HL-60/S4 treated with phorbol 12-myristate 13-acetate at 8.2 ng/mL for 4 days and 3 days (cell line): ENCODE measurements around the gene BMP10.

Experiments
- in situ Hi-C: fragments of 300-500 bp; cut with MboI; formaldehyde crosslinking; loops from 2 replicates; pipeline ENCODE4 v1.15.0; 2022; ENCODE audit warnings: low sequenced_read_pairs

BMP10 gene

GRCh38 chr2:68871159-68871764 lies at the start of gene BMP10:
TSS of gene BMP10 (minus strand) at chr2:68871397. CDS start at chr2:68871358, 39 bp downstream.
- in situ Hi-C loops, result no loop called here

- in situ Hi-C loops, result loop anchor here (25.0 kb wide), 1 partner anchor 183 kb away; the partner anchor contains the start of gene ARHGAP25
Measured at GRCh38 chr2:68920481-68921170, 49.4 kb upstream of the BMP10 start.

- in situ Hi-C loops, result loop anchor here (10.0 to 25.0 kb wide), 2 partner anchors 181 to 434 kb away; partner anchors contain the start of gene ARHGAP25
Measured at GRCh38 chr2:68918497-68918896, 47.3 kb upstream of the BMP10 start.

- in situ Hi-C loops, result loop anchor here (10.0 to 25.0 kb wide), 2 partner anchors 180 to 432 kb away; partner anchors contain the start of gene ARHGAP25
Measured at GRCh38 chr2:68917034-68917718, 46.0 kb upstream of the BMP10 start.

GRCh38 chr2:68916226-68916625 lies 45.0 kb upstream of the BMP10 start:
- in situ Hi-C loops, result loop anchor here (10.0 to 25.0 kb wide), 2 partner anchors 179 to 431 kb away; partner anchors contain the start of gene ARHGAP25

GRCh38 chr2:68915393-68915792 lies 44.2 kb upstream of the BMP10 start:
- in situ Hi-C loops, result loop anchor here (10.0 to 25.0 kb wide), 2 partner anchors 178 to 431 kb away; partner anchors contain the start of gene ARHGAP25

- in situ Hi-C loops, result loop anchor here (10.0 to 25.0 kb wide), 2 partner anchors 176 to 429 kb away; partner anchors contain the start of gene ARHGAP25
Measured at GRCh38 chr2:68913359-68913758, 42.2 kb upstream of the BMP10 start.

GRCh38 chr2:68912732-68913131 lies 41.5 kb upstream of the BMP10 start:
- in situ Hi-C loops, result loop anchor here (10.0 to 25.0 kb wide), 2 partner anchors 175 to 428 kb away; partner anchors contain the start of gene ARHGAP25

GRCh38 chr2:68912111-68912510 lies 40.9 kb upstream of the BMP10 start:
- in situ Hi-C loops, result loop anchor here (10.0 to 25.0 kb wide), 2 partner anchors 175 to 427 kb away; partner anchors contain the start of gene ARHGAP25

- in situ Hi-C loops, result loop anchor here (10.0 to 25.0 kb wide), 2 partner anchors 174 to 427 kb away; partner anchors contain the start of gene ARHGAP25
Measured at GRCh38 chr2:68911709-68912108, 40.5 kb upstream of the BMP10 start.

GRCh38 chr2:68911246-68911645 lies 40.0 kb upstream of the BMP10 start:
- in situ Hi-C loops, result loop anchor here (10.0 to 25.0 kb wide), 2 partner anchors 174 to 426 kb away; partner anchors contain the start of gene ARHGAP25

GRCh38 chr2:68909793-68910674 lies 38.8 kb upstream of the BMP10 start:
- in situ Hi-C loops, result loop anchor here (10.0 to 25.0 kb wide), 2 partner anchors 173 to 425 kb away; partner anchors contain the start of gene ARHGAP25

GRCh38 chr2:68908392-68908970 lies 37.3 kb upstream of the BMP10 start:
- in situ Hi-C loops, result loop anchor here (25.0 kb wide), 1 partner anchor 171 kb away; the partner anchor contains the start of gene ARHGAP25

- in situ Hi-C loops, result loop anchor here (25.0 kb wide), 1 partner anchor 171 kb away; the partner anchor contains the start of gene ARHGAP25
Measured at GRCh38 chr2:68907920-68908253, 36.7 kb upstream of the BMP10 start.

GRCh38 chr2:68907232-68907919 lies 36.2 kb upstream of the BMP10 start:
- in situ Hi-C loops, result loop anchor here (25.0 kb wide), 1 partner anchor 170 kb away; the partner anchor contains the start of gene ARHGAP25

- in situ Hi-C loops, result loop anchor here (25.0 kb wide), 1 partner anchor 169 kb away; the partner anchor contains the start of gene ARHGAP25
Measured at GRCh38 chr2:68906716-68907115, 35.5 kb upstream of the BMP10 start.

- in situ Hi-C loops, result loop anchor here (25.0 kb wide), 1 partner anchor 168 kb away; the partner anchor contains the start of gene ARHGAP25
Measured at GRCh38 chr2:68905116-68905515, 33.9 kb upstream of the BMP10 start.

- in situ Hi-C loops, result loop anchor here (25.0 kb wide), 1 partner anchor 164 kb away; the partner anchor contains the start of gene ARHGAP25
Measured at GRCh38 chr2:68901561-68901960, 30.4 kb upstream of the BMP10 start.

- in situ Hi-C loops, result loop anchor here (25.0 kb wide), 1 partner anchor 164 kb away; the partner anchor contains the start of gene ARHGAP25
Measured at GRCh38 chr2:68901199-68901514, 30.0 kb upstream of the BMP10 start.
